Mononuclear cell (primary cell): ENCODE results near the gene HUWE1. TPM values are rescaled to one million over a fixed set of nuclear protein-coding genes. Genes with fewer than 3 reads are reported as not detected.
"Not testable (repeated sequence)": the region's sequence is repeated elsewhere in the genome, so short reads cannot be mapped to it uniquely, and the experiment has no call there.

Experiments used
- H3K27me3 ChIP-seq: 2 replicates; pipeline ENCODE4 v1.6.0; 2011; ENCODE audit warnings: low read length, control low read depth; ENCODE audit not compliant: insufficient read depth
- H3K4me1 ChIP-seq: 2 replicates; pipeline ENCODE4 v1.5.1; 2011; ENCODE audit warnings: mild to moderate bottlenecking, low read length, control low read depth; ENCODE audit not compliant: insufficient read depth
- H3K4me3 ChIP-seq: 2 replicates; pipeline ENCODE4 v1.5.1; 2011; ENCODE audit warnings: mild to moderate bottlenecking, low read length, moderate library complexity
- H3K9me3 ChIP-seq: 2 replicates; pipeline ENCODE4 v1.5.1; 2011; ENCODE audit warnings: low read depth, mild to moderate bottlenecking, control low read depth, low read length
- total RNA-seq: library from RNA; depleted of rRNA; stranded (reverse); fragments of >200 nt; gene quantifications from one replicate; pipeline ENCODE4 v1.2.3, GENCODE V29; 2012

The HUWE1 gene, protein sequence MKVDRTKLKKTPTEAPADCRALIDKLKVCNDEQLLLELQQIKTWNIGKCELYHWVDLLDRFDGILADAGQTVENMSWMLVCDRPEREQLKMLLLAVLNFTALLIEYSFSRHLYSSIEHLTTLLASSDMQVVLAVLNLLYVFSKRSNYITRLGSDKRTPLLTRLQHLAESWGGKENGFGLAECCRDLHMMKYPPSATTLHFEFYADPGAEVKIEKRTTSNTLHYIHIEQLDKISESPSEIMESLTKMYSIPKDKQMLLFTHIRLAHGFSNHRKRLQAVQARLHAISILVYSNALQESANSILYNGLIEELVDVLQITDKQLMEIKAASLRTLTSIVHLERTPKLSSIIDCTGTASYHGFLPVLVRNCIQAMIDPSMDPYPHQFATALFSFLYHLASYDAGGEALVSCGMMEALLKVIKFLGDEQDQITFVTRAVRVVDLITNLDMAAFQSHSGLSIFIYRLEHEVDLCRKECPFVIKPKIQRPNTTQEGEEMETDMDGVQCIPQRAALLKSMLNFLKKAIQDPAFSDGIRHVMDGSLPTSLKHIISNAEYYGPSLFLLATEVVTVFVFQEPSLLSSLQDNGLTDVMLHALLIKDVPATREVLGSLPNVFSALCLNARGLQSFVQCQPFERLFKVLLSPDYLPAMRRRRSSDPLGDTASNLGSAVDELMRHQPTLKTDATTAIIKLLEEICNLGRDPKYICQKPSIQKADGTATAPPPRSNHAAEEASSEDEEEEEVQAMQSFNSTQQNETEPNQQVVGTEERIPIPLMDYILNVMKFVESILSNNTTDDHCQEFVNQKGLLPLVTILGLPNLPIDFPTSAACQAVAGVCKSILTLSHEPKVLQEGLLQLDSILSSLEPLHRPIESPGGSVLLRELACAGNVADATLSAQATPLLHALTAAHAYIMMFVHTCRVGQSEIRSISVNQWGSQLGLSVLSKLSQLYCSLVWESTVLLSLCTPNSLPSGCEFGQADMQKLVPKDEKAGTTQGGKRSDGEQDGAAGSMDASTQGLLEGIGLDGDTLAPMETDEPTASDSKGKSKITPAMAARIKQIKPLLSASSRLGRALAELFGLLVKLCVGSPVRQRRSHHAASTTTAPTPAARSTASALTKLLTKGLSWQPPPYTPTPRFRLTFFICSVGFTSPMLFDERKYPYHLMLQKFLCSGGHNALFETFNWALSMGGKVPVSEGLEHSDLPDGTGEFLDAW (N-terminal part only)
- 72.2 TPM for total RNA-seq

DNA sequence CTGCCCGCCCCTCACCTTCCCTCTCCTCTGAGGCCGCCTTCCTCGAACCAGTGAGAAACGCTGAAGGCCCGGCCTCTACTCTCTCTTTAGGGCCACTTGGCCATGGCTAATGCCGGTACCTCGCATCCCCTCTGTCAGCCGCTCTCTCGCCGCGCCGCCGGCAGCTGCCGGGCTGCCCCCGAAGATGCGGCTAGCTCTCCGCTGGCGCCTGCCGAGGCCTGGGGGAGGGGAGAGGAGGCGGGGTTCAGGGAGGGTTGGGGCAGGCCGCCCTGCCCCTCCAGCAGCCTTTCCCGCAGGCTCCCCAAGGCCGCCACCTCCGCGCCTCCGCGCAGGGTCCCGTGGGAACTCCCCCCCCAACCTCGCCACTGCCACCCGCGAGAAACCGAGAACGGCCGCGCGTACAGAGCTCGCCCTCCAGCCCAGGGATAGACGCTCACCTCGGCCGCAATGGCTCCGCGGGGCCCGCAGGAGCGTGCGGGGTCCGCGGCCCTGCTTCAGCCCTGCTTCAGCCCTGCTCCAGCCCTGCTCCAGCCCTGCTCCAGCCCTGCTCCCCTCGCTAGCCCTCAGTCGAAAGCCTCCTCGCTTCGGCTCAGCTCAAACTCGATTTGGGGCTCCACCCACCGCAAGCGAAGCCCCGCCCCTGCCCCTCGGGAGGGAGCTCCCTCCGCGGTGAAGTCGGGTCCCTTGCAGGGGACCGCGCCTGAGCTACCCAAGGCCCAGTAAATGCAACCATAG lies at the start of gene HUWE1:
HUWE1 (minus strand) TSS at position 569 of the 735 bp plus-strand sequence. CDS start 32,612 bp downstream, outside the sequence.
- Histone ChIP-seq H3K27me3 (no peaks in the 10 kb centered on the region), H3K9me3 (no peaks in the 10 kb centered on the region), H3K4me1 (peaks cover 15% of the 10 kb centered on the region), H3K4me3 (peak within 1 kb of the TSS; percentile 58)

DNA sequence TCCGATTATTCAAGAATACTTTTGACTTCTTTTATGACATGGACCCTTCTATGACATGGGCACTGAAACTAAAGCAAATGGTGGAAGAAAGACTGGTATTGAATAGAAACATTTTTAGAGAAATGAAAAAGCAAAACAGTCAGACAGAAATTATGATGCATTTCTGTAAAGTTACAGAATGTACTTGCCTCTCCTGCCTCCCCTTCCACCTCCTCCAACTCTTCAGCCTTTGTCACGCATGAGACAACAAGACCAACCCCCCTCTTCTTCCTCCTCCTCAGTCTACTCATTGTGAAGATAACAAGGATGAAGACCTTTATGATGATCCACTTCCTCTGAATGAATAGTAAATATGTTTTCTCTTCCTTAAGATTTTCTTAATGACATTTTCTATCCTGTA lies 46.3 kb upstream of the HUWE1 start:
- Histone ChIP-seq H3K27me3 (no peaks in the 10 kb centered on the region), H3K9me3 (no peaks in the 10 kb centered on the region)

DNA sequence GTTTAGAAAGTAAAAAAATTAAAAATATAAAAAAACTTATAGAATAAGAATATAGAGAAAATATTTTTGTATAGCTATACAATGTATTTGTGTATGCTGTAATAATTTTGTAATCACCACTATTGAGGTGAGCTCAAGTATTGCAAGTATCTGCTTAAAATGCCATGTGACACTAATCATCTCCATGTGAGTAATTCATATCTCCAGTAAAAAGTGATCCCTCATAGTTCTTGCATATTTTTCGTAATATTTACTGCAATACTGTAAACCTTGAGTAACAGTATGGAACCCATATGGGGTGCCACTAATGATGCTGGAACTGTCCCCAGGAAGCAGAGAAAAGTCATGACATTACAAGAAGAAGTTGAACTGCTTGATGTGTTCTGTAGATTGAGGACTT lies 43.2 kb upstream of the HUWE1 start:
- Histone ChIP-seq H3K4me3 (no peak overlapping the region), H3K27me3 (no peaks in the 10 kb centered on the region), H3K4me1 (no peaks in the 10 kb centered on the region), H3K9me3 (no peaks in the 10 kb centered on the region)

More for the DNA sequence above, 46.3 kb upstream of the HUWE1 start:
- Histone ChIP-seq H3K4me3 (no peak overlapping the region), H3K4me1 (no peaks in the 10 kb centered on the region)

- Histone ChIP-seq H3K27me3 (no peaks in the 10 kb centered on the region), H3K4me3 (no peak overlapping the region), H3K4me1 (no peaks in the 10 kb centered on the region), H3K9me3 (no peaks in the 10 kb centered on the region)
Measured at GRCh38 chrX:53728506-53728905, 42.0 kb upstream of the HUWE1 start.

- Histone ChIP-seq H3K27me3 (no peaks in the 10 kb centered on the region), H3K9me3 (no peaks in the 10 kb centered on the region), H3K4me1 (no peaks in the 10 kb centered on the region), H3K4me3 (no peak overlapping the region)
Measured at GRCh38 chrX:53724872-53725271, 38.4 kb upstream of the HUWE1 start.

- Histone ChIP-seq H3K4me1 (no peaks in the 10 kb centered on the region), H3K27me3 (no peaks in the 10 kb centered on the region), H3K4me3 (no peak overlapping the region), H3K9me3 (no peaks in the 10 kb centered on the region)
Measured at GRCh38 chrX:53723381-53723780, 36.9 kb upstream of the HUWE1 start.

DNA sequence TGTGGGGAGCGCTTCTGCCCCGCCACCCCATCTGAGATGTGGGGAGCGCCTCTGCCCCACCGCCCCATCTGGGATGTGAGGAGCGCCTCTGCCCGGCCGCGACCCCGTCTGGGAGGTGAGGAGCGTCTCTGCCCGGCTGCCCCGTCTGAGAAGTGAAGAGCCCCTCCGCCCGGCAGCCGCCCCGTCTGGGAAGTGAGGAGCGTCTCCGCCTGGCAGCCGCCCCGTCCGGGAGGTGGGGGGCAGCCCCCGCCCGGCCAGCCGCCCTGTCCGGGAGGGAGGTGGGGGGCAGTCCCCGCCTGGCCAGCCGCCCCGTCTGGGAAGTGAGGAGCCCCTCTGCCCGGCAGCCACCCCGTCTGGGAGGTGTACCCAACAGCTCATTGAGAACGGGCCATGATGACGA lies 35.1 kb upstream of the HUWE1 start:
- not testable (repeated sequence) for H3K9me3 ChIP-seq, H3K4me1 ChIP-seq, H3K27me3 ChIP-seq, H3K4me3 ChIP-seq

GRCh38 chrX:53719666-53720065 lies 33.1 kb upstream of the HUWE1 start:
- not testable (repeated sequence) for H3K9me3 ChIP-seq, H3K27me3 ChIP-seq, H3K4me3 ChIP-seq
- peaks cover 28% of the 10 kb centered on the region for H3K4me1 ChIP-seq

DNA sequence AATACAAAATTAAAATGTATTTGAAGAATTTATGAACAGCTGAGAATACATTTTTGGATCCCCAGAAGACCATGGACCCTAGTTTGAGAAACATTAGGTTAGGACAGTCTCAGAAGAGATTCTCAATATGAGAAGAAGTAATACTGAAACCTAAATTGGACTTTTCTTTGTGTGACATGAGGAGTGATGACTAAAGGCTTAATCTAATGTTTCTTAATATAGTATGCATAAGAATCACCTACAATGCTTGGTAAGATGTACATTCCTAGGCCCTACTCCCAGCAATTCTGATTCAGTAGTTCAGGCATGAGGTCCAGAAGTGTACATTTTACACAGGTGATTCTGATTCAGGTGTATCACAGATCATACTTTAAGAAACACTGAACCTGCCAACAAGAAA lies 31.6 kb upstream of the HUWE1 start:
- Histone ChIP-seq H3K4me3 (no peak overlapping the region), H3K27me3 (no peaks in the 10 kb centered on the region), H3K9me3 (no peaks in the 10 kb centered on the region), H3K4me1 (peaks cover 40% of the 10 kb centered on the region)

DNA sequence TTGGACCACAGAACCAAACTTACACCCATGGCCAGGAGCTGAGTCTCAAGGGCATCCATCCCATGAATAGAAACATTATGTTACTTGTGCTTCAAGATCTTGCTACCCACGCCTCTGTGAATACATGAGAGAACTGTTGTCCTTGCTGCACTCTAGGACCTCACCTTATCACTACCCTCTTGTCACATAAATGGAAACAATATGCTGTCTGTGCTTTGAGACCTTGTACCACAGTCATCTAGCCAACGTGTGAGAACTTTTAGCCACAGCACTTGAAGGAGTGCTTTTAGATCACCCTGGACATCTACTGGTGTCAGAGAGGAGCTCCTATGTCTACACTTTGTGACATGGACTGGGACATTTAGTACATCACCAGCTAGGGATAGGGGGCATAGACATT lies 30.7 kb upstream of the HUWE1 start:
- Histone ChIP-seq H3K27me3 (no peaks in the 10 kb centered on the region), H3K9me3 (no peaks in the 10 kb centered on the region), H3K4me3 (no peak overlapping the region), H3K4me1 (peaks cover 40% of the 10 kb centered on the region)

- Histone ChIP-seq H3K27me3 (no peaks in the 10 kb centered on the region), H3K9me3 (no peaks in the 10 kb centered on the region), H3K4me3 (no peak overlapping the region), H3K4me1 (peaks cover 40% of the 10 kb centered on the region)
Measured at GRCh38 chrX:53716328-53717088, 30.0 kb upstream of the HUWE1 start.

GRCh38 chrX:53715346-53715924 lies 28.9 kb upstream of the HUWE1 start:
- Histone ChIP-seq H3K27me3 (no peaks in the 10 kb centered on the region), H3K4me1 (peaks cover 40% of the 10 kb centered on the region), H3K9me3 (no peaks in the 10 kb centered on the region), H3K4me3 (no peak overlapping the region)

DNA sequence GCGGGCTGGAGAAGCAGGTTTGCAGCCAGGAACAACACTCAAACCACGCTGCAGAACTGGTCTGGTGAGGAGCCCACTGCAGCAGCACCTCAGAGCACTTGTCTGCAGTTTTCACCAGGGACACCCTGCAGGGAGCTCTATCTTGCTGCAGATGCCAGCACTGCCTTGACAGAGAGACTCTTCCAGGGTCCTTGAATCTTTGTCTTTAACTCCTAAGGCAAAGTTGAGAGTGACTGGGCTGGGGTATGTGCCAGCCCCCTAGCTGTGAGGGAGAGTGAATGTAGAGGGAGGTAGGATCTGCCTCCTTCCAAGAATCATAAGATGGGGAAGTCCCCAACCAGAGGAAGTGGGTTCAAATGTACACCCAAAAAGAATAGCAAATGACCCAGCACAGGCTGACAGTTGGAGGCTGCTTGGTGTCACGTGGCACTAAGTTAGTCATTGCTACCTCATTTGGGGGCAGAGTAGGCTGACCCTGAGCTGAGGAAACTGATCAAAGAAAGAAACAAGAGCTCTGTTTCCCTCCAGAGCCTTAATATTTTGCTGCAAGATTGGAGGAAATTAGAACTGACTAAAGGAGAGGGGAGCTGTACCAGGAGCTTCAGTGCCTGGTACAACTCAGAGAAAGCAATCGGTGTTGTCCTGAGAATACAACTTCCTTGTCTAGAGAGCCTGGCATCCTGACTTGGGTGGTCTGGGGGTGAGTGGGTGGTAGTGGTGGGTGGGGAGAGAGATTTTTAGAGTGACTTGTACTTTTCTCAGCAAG lies 28.2 kb upstream of the HUWE1 start:
- H3K9me3 ChIP-seq: no peaks in the 10 kb centered on the region
- H3K4me1 ChIP-seq: peaks cover 40% of the 10 kb centered on the region
- H3K4me3 ChIP-seq: no peak overlapping the region
- no peaks in the 10 kb centered on the region for H3K27me3 ChIP-seq
